LNCAP (cell line): ENCODE results near the gene SF3B6.

Source experiments
- CTCF ChIP-seq: fragments of 450-650 bp; IDR thresholded peaks from 2 replicates; pipeline ENCODE4 v1.5.1; 2017; ENCODE audit warnings: mild to moderate bottlenecking

SF3B6 gene

GRCh38 chr2:24104110-24104650 lies 28.1 kb upstream of the SF3B6 start:
- TF ChIP-seq CTCF, result no peak

DNA sequence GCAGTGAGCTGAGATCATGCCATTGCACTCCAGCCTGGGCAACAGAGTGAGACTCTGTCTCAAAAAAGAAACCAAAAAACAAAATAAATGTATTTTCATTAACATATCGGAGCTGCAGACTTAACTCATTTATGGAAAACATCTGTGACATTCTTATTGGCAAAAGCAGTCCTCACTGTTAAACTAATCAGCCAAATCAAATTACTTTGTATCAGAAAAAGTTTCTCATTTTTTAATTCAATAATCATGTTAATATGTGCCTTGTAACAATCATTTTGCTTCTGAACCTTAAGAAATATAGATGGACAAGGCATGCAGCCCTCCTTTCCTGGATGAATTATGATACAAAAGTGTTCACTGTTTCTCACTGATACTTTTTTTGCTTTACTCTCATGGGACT lies 26.6 kb upstream of the SF3B6 start:
- TF ChIP-seq CTCF, result no peak

DNA sequence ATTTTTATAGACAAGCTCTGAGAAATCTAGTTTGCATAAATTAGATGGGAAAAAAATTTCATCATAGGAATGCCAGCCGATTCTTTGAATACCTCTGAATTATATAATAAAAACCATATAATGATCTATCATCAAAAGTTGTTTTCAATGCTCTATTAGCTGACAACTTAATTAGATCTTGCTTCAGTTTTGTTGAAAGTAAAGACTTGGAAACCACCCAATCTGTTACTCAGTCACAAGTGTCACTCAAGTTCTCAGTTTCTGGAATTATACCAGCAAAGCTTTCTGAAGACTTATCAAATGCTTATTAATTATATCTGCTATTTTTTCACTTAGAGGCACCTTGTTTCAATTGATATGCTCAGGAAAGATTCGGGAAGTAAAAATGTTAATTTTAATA lies 25.9 kb upstream of the SF3B6 start:
- TF ChIP-seq CTCF, result no peak

GRCh38 chr2:24088821-24089359 lies 12.8 kb upstream of the SF3B6 start:
- no peak for TF ChIP-seq CTCF

- TF ChIP-seq CTCF, result no peak
These were observed 10.9 kb upstream of the SF3B6 start for GRCh38 chr2:24087032-24087431.

DNA sequence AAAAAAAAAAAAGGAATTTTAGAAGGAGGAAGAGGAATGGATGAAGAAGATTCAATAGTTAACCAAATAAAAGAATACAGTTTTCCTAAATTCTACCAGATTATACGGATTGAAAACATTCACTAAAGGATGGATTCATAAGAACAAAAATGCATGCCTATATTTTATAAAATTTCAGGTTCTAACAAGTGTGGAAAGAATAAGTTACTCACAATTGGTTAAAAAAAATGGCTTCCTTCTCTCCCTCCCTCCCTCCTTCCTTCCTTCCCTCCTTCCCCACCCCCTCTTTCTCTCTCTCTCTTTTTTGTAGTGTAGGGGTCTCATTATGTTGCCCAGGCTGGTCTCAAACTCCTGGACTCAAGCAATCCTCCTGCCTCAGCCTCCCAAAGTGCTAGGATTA lies 10.1 kb upstream of the SF3B6 start:
- no peak for TF ChIP-seq CTCF

- TF ChIP-seq CTCF, result no peak
These were observed 9.0 kb upstream of the SF3B6 start for GRCh38 chr2:24085200-24085489.
